Measurements from ENCODE around the gene RHOH.

The RHOH gene

DNA sequence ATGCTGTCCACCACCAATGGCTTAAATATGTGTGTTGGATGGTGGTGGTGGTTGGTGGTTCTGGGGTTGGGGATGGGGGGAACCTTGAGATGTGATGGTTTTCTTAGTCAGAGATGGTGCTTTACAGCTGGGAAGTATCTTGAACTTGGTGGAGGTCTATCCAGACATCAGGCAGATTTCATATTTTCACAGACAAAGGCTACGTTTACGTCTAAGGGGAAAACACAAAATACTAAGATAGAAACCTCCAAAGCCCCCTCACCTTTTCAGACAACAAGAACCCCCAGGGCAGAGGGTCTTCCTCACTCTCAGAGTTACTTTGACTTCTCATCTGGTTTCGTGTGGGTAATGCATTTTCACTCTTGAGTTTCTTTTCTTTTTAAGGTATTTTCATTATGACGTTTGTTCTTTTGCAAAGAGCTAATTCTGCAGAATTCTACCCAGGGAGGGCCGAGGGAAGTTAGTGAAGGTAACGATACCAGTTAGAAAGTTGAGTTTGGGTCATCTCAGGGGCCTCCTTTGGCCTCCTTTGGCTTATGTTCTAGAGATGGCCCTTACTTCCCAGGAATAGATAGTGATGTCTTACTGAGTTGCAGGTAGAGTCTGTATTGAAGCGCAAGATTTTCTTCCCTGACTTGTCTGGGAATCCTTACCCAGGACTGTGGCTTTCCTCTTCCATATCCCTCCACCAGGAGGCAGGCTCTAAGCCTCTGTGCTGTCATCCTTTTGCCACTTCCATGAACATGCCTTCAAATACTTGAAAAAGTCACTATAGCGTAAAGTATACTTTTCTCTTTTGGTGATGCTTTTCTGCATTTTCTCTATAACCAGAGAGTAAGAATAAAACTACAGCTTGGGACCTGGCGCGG lies 31.9 kb downstream of the RHOH start (continued):
- no peak for TF ChIP-seq ZNF202 (tag by site-specific recombination; IDR thresholded peaks at IDR 0.05; ENCODE audit: borderline replicate concordance)

DNA sequence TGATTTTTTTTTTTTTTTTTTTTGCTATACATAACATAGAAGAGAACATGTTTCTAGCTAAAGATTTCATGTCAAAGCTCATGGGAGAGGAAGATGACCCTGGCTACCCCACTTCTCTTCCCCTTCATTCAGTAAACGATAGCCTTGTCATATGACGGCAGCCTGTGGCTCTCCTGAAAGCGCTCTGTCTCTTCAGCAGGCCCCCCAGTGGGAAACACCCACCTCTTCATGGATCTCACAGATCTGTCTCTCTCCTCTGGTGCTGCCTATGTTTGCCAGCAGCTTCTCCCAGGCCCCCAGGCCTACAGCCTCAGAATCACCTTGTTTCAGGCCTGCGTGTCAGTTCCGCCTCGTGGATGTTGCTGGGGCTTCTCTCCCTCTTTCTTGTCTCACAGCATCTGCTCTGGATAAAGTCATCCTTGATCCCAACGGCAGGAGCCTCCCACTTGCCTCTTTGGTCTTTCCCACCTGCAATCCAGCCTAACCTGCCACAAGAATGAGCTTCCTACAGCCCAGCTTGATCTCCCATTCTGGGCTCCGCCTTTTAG lies 34.6 kb downstream of the RHOH start:
- POLR2A ChIA-PET, result no interaction called here
- TF ChIP-seq ZNF473 (tag by site-specific recombination; IDR thresholded peaks at IDR 0.05) (no peak), MEIS1 (CRISPR knock-in tag; IDR thresholded peaks at IDR 0.05; ENCODE audit: borderline replicate concordance) (no peak), ZNF76 (tag by site-specific recombination; IDR thresholded peaks at IDR 0.05; ENCODE audit: borderline replicate concordance, low read depth) (no peak), ZNF248 (tag by site-specific recombination; IDR thresholded peaks at IDR 0.05) (no peak), SCRT2 (tag by site-specific recombination; IDR thresholded peaks at IDR 0.05) (no peak), ZNF416 (tag by site-specific recombination; IDR thresholded peaks at IDR 0.05) (no peak), SALL2 (tag by site-specific recombination; IDR thresholded peaks at IDR 0.05; ENCODE audit: borderline replicate concordance) (no peak), TRIM28 (IDR thresholded peaks at IDR 0.05; ENCODE audit: borderline replicate concordance, low read length) (no peak), ZNF48 (tag by site-specific recombination; IDR thresholded peaks at IDR 0.05) (no peak), KLF7 (tag by site-specific recombination; IDR thresholded peaks at IDR 0.05; ENCODE audit: borderline replicate concordance) (no peak), ZNF184 (tag by site-specific recombination; IDR thresholded peaks at IDR 0.05) (no peak), ZNF658 (tag by site-specific recombination; IDR thresholded peaks at IDR 0.05) (no peak), ZNF549 (tag by site-specific recombination; IDR thresholded peaks at IDR 0.05) (no peak), KLF1 (tag by site-specific recombination; IDR thresholded peaks at IDR 0.05) (no peak), ZNF514 (tag by site-specific recombination; IDR thresholded peaks at IDR 0.05) (no peak), SCRT1 (tag by site-specific recombination; IDR thresholded peaks at IDR 0.05; ENCODE audit: borderline replicate concordance) (no peak), ZNF768 (tag by site-specific recombination; IDR thresholded peaks at IDR 0.05) (no peak)
- TF ChIP-seq, protein P1, sequence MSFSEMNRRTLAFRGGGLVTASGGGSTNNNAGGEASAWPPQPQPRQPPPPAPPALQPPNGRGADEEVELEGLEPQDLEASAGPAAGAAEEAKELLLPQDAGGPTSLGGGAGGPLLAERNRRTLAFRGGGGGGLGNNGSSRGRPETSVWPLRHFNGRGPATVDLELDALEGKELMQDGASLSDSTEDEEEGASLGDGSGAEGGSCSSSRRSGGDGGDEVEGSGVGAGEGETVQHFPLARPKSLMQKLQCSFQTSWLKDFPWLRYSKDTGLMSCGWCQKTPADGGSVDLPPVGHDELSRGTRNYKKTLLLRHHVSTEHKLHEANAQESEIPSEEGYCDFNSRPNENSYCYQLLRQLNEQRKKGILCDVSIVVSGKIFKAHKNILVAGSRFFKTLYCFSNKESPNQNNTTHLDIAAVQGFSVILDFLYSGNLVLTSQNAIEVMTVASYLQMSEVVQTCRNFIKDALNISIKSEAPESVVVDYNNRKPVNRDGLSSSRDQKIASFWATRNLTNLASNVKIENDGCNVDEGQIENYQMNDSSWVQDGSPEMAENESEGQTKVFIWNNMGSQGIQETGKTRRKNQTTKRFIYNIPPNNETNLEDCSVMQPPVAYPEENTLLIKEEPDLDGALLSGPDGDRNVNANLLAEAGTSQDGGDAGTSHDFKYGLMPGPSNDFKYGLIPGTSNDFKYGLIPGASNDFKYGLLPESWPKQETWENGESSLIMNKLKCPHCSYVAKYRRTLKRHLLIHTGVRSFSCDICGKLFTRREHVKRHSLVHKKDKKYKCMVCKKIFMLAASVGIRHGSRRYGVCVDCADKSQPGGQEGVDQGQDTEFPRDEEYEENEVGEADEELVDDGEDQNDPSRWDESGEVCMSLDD (tag by site-specific recombination; IDR thresholded peaks at IDR 0.05), result no peak
- TF ChIP-seq, protein P2, sequence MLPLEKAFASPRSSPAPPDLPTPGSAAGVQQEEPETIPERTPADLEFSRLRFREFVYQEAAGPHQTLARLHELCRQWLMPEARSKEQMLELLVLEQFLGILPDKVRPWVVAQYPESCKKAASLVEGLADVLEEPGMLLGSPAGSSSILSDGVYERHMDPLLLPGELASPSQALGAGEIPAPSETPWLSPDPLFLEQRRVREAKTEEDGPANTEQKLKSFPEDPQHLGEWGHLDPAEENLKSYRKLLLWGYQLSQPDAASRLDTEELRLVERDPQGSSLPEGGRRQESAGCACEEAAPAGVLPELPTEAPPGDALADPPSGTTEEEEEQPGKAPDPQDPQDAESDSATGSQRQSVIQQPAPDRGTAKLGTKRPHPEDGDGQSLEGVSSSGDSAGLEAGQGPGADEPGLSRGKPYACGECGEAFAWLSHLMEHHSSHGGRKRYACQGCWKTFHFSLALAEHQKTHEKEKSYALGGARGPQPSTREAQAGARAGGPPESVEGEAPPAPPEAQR (tag by site-specific recombination; IDR thresholded peaks at IDR 0.05), result no peak
- TF ChIP-seq, protein P3, sequence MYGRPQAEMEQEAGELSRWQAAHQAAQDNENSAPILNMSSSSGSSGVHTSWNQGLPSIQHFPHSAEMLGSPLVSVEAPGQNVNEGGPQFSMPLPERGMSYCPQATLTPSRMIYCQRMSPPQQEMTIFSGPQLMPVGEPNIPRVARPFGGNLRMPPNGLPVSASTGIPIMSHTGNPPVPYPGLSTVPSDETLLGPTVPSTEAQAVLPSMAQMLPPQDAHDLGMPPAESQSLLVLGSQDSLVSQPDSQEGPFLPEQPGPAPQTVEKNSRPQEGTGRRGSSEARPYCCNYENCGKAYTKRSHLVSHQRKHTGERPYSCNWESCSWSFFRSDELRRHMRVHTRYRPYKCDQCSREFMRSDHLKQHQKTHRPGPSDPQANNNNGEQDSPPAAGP (tag by site-specific recombination; IDR thresholded peaks at IDR 0.05), result no peak
- no peaks in the 10 kb centered on the region for H3K4me1 ChIP-seq (ENCODE audit: control insufficient read depth, insufficient read depth, low read length)
- H3K36me3 ChIP-seq (ENCODE audit: control insufficient read depth in 2 of 2, insufficient read depth in 1 of 2, low read length in 2 of 2), result no peaks in the 10 kb centered on the region
- H3K27ac ChIP-seq (ENCODE audit: extremely low read depth, low read depth, low read length), result no peak overlapping the region
- CTCF ChIA-PET, result interaction anchor here (1.1 kb wide), 1 partner anchor 78 kb away, joined by 4 read pairs; no protein-coding TSS in a partner anchor
- no peaks in the 10 kb centered on the region for H3K9me3 ChIP-seq (ENCODE audit: control insufficient read depth, insufficient read depth, low read depth, low read length)
- no peak overlapping the region for H3K4me3 ChIP-seq (ENCODE audit: low read depth, low read length)
